HTR-8/SVneo (cell line): ENCODE measurements around the gene DCPS.
A peak's percentile ranks its signal among the peaks of the same experiment; 100 is the strongest.
"Not testable (repeated sequence)": the region's sequence is repeated elsewhere in the genome, so short reads cannot be mapped to it uniquely, and the experiment has no call there.

Source experiments
- DNase-seq: peaks from one replicate; pipeline ENCODE4 v3.0.0; 2011; ENCODE audit warnings: low spot score, mixed read lengths; ENCODE audit not compliant: insufficient read length
- FAIRE-seq: peaks from 2 replicates; lab custom pipeline; 2011; peaks lifted over from hg19 to GRCh38; lab: Jason Lieb, UNC

Gene DCPS

GRCh38 chr11:126394036-126394435 is 90.2 kb downstream of the DCPS start:
- DNase-seq (no peak), FAIRE-seq (no peak)

GRCh38 chr11:126394634-126395072 is 90.8 kb downstream of the DCPS start:
- peak; percentile 89 for FAIRE-seq

More at GRCh38 chr11:126394634-126395072, 90.8 kb downstream of the DCPS start:
- not testable (repeated sequence) for DNase-seq
